Activated CD4-positive, alpha-beta T cell treated with anti-CD3 and anti-CD28 coated beads, Interleukin-2, amount 10 ng/mL, durations not matched to agents 24 days and 14 days (primary cell): Measurements from ENCODE around the gene HECTD1. TPM values are rescaled to one million over a fixed set of nuclear protein-coding genes. Genes with fewer than 3 reads are reported as not detected.

Experiments
- DNase-seq: peaks from one replicate; pipeline ENCODE4 v3.0.0; 2022
- H3K27ac Mint-ChIP-seq: one replicate; pipeline ENCODE4 v1.8.0; 2022; ENCODE audit warnings: mild to moderate bottlenecking, mixed read lengths
- H3K27me3 Mint-ChIP-seq: one replicate; pipeline ENCODE4 v1.8.0; 2022; ENCODE audit warnings: mixed read lengths
- H3K36me3 Mint-ChIP-seq: one replicate; pipeline ENCODE4 v1.8.0; 2022; ENCODE audit warnings: low read depth, mild to moderate bottlenecking, mixed read lengths
- H3K4me1 Mint-ChIP-seq: one replicate; pipeline ENCODE4 v1.8.0; 2021; ENCODE audit warnings: mixed read lengths
- H3K4me3 Mint-ChIP-seq: one replicate; pipeline ENCODE4 v1.8.0; 2022; ENCODE audit warnings: mild to moderate bottlenecking, moderate library complexity, mixed read lengths
- H3K9me3 Mint-ChIP-seq: one replicate; pipeline ENCODE4 v1.8.0; 2021; ENCODE audit warnings: mixed read lengths
- intact Hi-C: fragments of 100-400 bp; cut with micrococcal nuclease; formaldehyde crosslinking; loops from one replicate; pipeline ENCODE4 v1.15.1; 2023
- total RNA-seq: library from RNA; stranded (reverse); gene quantifications from 2 replicates; pipeline ENCODE4 v1.2.3, GENCODE V29; 2022

Gene HECTD1
- total RNA-seq, 1 donor from 2014 or later, result 116 TPM

DNA sequence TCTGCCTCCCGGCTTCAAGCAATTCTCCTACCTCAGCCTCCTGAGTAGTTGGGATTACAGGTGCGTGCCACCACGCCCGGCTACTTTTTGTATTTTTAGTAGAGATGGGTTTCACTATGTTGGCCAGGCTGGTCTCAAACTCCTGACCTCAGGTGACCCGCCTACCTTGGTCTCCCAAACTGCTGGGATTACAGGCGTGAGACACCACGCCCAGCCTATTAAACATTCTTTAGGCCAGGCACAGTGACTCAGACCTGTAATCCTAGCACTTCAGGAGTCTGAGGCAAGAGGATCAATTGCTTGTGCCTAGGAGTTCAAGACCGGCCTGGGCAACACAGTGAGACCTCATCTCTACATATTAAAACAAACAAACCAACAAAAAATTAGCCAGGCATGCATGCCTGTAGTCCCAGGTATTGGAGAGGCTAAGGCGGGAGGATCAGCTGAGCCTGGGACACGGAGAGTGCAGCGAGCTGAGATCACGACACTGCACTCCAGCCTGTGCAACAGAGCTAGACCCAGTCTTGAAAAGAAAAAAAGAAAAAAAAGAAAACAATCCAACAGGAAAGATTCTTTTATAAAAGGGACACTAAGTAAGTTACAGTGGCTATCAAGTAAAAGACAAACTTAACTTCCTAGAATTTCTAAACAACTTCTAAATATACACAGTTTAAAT lies 70.2 kb downstream of the HECTD1 start:
- intact Hi-C loops, result no loop called here
- Mint-ChIP-seq H3K27ac (no peak overlapping the region), H3K9me3 (no peaks in the 10 kb centered on the region), H3K4me1 (no peaks in the 10 kb centered on the region), H3K36me3 (peaks cover 43% of the 10 kb centered on the region), H3K4me3 (no peak overlapping the region), H3K27me3 (no peaks in the 10 kb centered on the region)
- no peak for DNase-seq

DNA sequence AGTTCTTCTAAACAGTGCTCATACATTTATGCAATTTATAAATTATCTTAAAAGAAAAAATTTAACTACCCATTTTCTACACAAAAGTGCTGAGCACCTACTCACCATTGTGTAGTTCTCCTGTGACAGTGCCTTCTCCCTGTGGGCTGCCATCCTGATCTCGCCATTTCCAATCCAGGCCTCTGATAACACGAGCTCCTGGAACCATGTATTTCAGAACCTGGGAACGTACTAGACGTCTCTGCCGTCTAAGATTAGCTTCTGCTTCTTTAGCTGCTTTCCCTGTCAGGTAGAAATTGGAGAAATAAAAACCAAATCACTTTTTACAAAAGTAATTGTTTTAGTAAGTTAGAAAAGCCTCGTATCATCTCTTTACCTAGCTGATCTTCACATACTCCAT lies 74.5 kb downstream of the HECTD1 start:
- H3K27ac Mint-ChIP-seq, result no peak overlapping the region
- peaks cover 13% of the 10 kb centered on the region for H3K4me1 Mint-ChIP-seq
- intact Hi-C loops, result no loop called here
- DNase-seq, result no peak
- H3K36me3 Mint-ChIP-seq, result peaks cover 46% of the 10 kb centered on the region
- no peak overlapping the region for H3K4me3 Mint-ChIP-seq
- no peaks in the 10 kb centered on the region for H3K9me3 Mint-ChIP-seq
- no peaks in the 10 kb centered on the region for H3K27me3 Mint-ChIP-seq

DNA sequence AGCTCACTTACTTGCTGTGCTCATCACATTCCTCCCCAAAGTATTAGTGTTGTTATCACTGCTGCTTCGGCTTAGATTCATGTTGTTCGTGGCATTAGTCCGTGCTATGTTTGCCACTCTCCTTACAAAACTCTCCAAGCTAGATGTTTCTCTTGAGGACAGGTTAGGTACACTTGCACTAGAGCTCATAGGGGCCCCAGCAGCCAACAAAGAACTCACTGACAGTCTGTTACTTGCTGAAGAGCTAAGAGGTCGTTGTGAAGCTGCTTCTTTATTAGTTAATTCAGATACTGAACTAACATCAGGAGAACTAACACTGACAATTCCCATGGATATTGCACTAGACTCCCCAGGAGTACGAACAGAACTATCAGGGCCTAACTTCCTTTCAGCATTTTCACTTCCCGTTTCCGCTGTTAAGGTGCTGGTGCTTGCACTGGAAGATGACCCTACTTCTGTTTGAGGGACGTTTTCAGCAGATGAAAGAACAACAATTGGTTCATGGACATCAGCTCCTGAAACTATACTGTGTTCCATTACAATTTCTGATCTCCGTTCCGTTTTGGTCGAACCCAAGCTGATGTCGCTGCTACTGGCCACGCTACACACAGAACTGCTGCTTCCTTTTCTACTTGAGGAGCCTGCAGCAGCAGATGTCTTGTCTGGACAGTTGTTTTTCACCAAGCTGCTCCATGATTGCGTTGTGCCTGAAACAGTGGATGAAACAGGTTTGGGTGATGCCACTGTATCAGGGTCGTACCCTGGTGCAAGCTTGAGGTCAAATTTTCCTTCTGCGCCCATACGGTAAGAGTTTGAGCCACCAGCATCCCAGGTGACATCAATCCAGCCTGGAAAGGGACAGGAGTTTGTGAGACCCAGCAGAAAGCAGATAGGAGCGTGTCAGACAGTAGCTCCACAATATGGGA lies 78.7 kb downstream of the HECTD1 start:
- Mint-ChIP-seq H3K27me3 (no peaks in the 10 kb centered on the region), H3K4me3 (no peak overlapping the region), H3K27ac (peak overlapping the region; percentile 52), H3K9me3 (no peaks in the 10 kb centered on the region), H3K36me3 (peaks cover 49% of the 10 kb centered on the region), H3K4me1 (peaks cover 31% of the 10 kb centered on the region)
- intact Hi-C loops, result loop anchor here (5.0 to 10.0 kb wide), 3 partner anchors 226 to 507 kb away; partner anchors contain the start of gene SCFD1
- DNase-seq, result no peak

DNA sequence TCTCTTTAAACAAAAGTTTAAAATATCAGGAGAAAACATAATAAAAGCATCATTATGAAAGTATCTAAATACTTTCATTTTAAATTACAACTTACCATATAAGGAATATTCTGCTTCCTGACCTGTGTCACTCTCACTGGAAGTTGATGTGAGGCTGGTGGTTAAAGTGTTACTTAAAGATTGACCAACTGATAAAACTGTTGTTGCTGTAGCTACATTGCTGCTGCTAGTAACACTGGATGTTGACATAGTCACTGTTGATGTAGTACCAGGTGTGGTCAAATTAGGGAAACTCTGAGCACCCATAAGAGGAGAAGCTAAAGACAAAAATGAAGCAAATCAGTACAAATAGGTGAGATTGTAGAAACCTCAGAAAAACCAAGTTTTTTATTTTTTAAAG lies 79.9 kb downstream of the HECTD1 start:
- H3K4me1 Mint-ChIP-seq, result peaks cover 31% of the 10 kb centered on the region
- intact Hi-C loops, result loop anchor here (5.0 to 10.0 kb wide), 3 partner anchors 227 to 505 kb away; partner anchors contain the start of gene SCFD1
- H3K27ac Mint-ChIP-seq, result peak overlapping the region; percentile 59
- H3K27me3 Mint-ChIP-seq, result no peaks in the 10 kb centered on the region
- peak overlapping the region; percentile 14 for H3K4me3 Mint-ChIP-seq
- H3K9me3 Mint-ChIP-seq, result no peaks in the 10 kb centered on the region
- DNase-seq, result peak; percentile 88
- peaks cover 51% of the 10 kb centered on the region for H3K36me3 Mint-ChIP-seq

DNA sequence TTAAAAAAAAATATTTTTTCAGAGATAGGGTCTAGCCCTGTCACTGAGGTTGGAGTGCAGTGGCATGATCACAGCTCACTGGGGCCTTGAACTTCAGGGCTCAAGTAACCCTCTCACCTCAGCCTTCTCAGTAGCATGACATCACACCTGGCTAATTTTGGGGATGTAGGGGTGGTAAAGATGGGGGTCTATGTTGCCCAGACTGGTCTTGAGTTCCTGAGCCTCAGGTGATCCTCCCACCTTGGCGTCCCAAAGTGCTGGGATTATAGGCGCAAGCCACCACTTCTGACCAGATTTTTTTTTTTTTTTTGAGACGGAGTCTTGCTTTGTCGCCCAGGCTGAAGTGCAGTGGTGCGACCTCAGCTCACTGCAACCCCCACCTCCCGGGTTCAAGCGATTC lies 80.9 kb downstream of the HECTD1 start:
- Mint-ChIP-seq H3K36me3 (peaks cover 59% of the 10 kb centered on the region), H3K27ac (no peak overlapping the region), H3K4me3 (no peak overlapping the region), H3K27me3 (no peaks in the 10 kb centered on the region), H3K9me3 (no peaks in the 10 kb centered on the region), H3K4me1 (peaks cover 31% of the 10 kb centered on the region)
- no peak for DNase-seq
- intact Hi-C loops, result loop anchor here (5.0 to 10.0 kb wide), 3 partner anchors 228 to 504 kb away; partner anchors contain the start of gene SCFD1

DNA sequence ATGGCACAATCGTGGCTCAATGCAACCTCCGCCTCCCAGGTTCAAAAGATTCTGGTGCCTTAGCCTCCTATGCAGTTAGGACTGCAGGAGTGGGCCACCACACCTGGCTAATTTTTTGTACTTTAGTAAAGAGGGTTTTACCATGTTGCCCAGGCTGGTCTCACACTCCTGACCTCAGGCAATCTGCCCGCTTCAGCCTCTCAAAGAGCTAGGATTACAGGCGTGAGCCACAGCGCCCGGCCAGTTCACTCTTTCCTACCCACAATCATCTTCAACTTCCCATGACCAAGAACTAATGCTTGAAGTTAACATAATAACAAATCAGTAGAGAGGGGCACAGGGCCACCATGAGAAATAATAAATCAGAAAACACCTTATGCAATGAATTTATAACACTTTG lies 82.4 kb downstream of the HECTD1 start:
- DNase-seq, result no peak
- intact Hi-C loops, result loop anchor here (5.0 to 10.0 kb wide), 3 partner anchors 230 to 503 kb away; partner anchors contain the start of gene SCFD1
- no peaks in the 10 kb centered on the region for H3K9me3 Mint-ChIP-seq
- peaks cover 53% of the 10 kb centered on the region for H3K36me3 Mint-ChIP-seq
- no peaks in the 10 kb centered on the region for H3K27me3 Mint-ChIP-seq
- H3K4me3 Mint-ChIP-seq, result no peak overlapping the region
- peaks cover 29% of the 10 kb centered on the region for H3K4me1 Mint-ChIP-seq
- no peak overlapping the region for H3K27ac Mint-ChIP-seq

DNA sequence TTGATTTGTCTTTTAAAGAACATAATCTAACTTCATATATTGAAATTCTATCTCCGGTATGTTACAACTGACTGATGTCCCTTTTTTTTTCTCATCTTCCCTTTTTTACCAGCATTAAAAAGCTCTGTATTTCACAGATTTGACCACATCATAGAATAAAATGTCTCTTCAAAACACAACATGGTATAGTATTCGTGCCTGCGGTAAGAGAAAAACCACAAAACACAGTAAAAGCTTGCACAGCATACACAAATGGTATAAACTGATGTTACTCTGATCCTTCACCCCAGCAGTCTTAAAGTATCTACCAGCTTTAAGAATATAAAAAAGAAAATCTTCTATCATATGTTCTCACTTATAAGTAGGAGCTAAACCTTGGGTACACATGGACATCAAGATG lies 83.4 kb downstream of the HECTD1 start:
- Mint-ChIP-seq H3K36me3 (peaks cover 56% of the 10 kb centered on the region), H3K27ac (peak overlapping the region; percentile 73), H3K4me3 (peak overlapping the region; percentile 46), H3K4me1 (peaks cover 28% of the 10 kb centered on the region), H3K27me3 (no peaks in the 10 kb centered on the region), H3K9me3 (no peaks in the 10 kb centered on the region)
- intact Hi-C loops, result loop anchor here (1.0 to 10.0 kb wide), 2 partner anchors 84 to 231 kb away; no protein-coding TSS in a partner anchor
- DNase-seq, result peak; percentile 83

DNA sequence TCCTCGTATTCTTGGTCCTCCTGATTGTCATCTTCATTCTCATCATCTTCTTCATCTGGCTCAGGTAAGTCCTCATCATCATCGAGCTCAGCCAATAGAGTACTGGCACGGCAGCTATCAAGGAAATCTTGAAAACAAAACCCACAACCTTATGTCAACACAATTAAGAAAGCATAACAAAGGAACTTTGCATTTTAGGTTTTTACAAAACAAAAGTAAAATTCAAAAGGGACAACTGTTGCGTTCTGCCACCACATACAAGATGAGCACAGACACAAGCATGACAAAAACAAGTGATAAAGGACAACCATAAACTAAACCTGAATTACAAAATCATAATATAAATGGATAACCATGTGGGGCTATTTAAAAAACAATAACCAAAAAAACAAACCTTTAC lies 84.7 kb downstream of the HECTD1 start:
- H3K36me3 Mint-ChIP-seq, result peaks cover 54% of the 10 kb centered on the region
- H3K27ac Mint-ChIP-seq, result no peak overlapping the region
- H3K4me3 Mint-ChIP-seq, result no peak overlapping the region
- no peak for DNase-seq
- intact Hi-C loops, result loop anchor here (10.0 kb wide), 1 partner anchor 232 kb away; no protein-coding TSS in a partner anchor
- H3K4me1 Mint-ChIP-seq, result peaks cover 18% of the 10 kb centered on the region
- H3K27me3 Mint-ChIP-seq, result no peaks in the 10 kb centered on the region
- no peaks in the 10 kb centered on the region for H3K9me3 Mint-ChIP-seq

DNA sequence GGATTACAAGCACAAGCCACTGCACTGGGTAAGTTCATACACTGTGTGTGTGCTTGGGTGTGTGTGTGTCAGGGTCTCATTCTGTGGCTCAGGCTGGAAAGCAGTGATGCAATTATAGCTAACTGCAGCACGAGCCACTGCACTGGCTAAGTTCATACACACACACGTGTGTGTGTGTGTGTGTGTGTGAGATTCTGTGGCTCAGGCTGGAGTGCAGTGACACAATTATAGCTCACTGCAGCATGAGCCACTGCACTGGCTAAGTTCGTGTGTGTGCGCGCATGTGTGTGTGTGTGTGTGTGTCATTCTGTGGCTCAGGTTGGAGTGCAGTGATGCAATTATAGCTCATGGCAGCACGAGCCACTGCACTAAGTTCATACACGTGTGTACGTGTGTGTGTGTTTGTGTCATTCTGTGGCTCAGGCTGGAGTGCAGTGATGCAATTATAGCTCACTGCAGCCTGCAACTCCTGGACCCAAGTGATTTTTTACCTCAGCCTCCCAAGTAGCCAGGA lies 85.4 kb downstream of the HECTD1 start:
- Mint-ChIP-seq H3K4me1 (peaks cover 11% of the 10 kb centered on the region), H3K27me3 (no peaks in the 10 kb centered on the region), H3K9me3 (no peaks in the 10 kb centered on the region), H3K4me3 (no peak overlapping the region), H3K27ac (no peak overlapping the region), H3K36me3 (peaks cover 51% of the 10 kb centered on the region)
- no peak for DNase-seq
- intact Hi-C loops, result loop anchor here (10.0 kb wide), 1 partner anchor 233 kb away; no protein-coding TSS in a partner anchor

DNA sequence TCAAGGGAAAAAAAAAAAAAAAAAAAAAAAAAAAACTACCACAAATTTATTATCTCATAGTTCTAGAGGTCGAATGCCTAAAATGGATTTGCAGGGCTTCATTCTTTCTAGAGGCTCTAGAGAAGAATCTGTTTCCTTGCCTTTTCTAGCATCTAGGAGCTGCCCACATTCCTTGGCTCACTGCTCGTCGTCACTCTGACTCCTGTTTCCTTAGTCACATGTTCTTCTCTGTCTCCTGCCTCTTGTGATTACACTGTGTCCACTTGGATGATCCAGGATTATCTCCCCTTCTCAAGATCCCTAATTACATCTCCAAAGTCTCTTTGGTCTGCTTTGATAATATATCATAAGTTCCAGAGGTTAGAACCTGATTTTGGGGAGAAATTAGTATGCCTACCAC lies 88.7 kb downstream of the HECTD1 start:
- DNase-seq, result no peak
- Mint-ChIP-seq H3K27ac (no peak overlapping the region), H3K27me3 (no peaks in the 10 kb centered on the region), H3K36me3 (peaks cover 56% of the 10 kb centered on the region), H3K9me3 (no peaks in the 10 kb centered on the region), H3K4me1 (peaks cover 1% of the 10 kb centered on the region), H3K4me3 (no peak overlapping the region)
- intact Hi-C loops, result no loop called here

DNA sequence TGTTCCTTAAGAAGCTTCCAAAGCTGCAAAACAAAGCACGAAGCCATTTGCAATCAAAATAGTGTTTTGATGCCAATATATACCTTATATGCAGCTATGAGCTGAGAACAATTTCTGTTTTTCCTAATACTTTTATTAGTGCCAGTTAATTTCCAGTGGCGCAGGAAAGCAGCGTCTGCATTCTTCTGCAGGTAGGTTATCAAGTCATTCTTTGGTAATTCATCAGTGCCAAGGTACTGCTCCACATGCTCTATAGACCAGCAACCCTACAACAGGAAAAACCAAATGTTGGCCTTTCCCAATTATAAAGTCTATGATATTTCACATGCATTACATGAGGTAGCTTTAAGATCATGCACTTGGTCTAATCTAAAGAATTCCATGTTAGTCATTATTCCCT lies 93.8 kb downstream of the HECTD1 start:
- Mint-ChIP-seq H3K36me3 (peaks cover 57% of the 10 kb centered on the region), H3K27ac (no peak overlapping the region), H3K27me3 (no peaks in the 10 kb centered on the region), H3K4me1 (peaks cover 2% of the 10 kb centered on the region), H3K4me3 (no peak overlapping the region), H3K9me3 (no peaks in the 10 kb centered on the region)
- DNase-seq, result no peak
- intact Hi-C loops, result no loop called here

DNA sequence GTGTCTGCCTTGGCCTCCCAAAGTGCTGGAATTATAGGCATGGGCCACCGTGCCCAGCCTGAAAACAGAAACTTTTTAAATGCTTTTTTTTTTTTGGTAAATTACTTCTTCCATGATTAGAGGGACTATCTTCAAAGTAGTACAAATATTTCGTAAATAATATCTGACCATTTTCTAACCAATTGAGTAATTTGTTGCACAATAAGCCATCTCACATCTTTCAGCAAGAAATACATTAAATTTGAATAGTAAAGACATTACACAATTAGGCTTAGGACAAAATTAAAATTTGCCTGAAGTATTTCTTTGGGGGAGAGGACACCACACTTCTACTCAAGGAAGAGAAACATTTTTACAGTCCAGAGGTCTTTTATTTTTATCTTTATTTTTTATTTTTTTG lies 96.7 kb downstream of the HECTD1 start:
- Mint-ChIP-seq H3K4me1 (peaks cover 5% of the 10 kb centered on the region), H3K9me3 (no peaks in the 10 kb centered on the region), H3K27ac (no peak overlapping the region), H3K27me3 (no peaks in the 10 kb centered on the region), H3K36me3 (peaks cover 50% of the 10 kb centered on the region), H3K4me3 (no peak overlapping the region)
- intact Hi-C loops, result no loop called here
- no peak for DNase-seq

DNA sequence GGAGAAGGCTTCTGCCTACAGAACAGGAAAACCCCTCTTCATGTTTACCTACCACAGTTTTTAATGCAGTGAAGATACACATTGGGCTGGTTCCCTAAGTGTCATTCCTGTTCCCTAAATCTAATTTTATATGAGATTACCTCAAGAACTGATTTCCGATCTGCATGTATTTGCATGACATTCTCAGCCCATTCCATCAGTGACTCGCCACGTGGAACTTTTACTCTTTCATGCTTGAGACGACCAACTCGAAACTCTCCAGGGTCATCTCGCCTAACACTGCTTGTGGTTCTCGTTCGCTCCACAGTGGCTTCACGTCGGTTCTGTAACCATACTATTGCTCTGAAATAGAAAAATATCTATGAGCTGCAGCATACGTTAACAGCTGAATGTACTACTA lies 98.3 kb downstream of the HECTD1 start:
- peaks cover 5% of the 10 kb centered on the region for H3K4me1 Mint-ChIP-seq
- no peak overlapping the region for H3K4me3 Mint-ChIP-seq
- DNase-seq, result no peak
- no peak overlapping the region for H3K27ac Mint-ChIP-seq
- no peaks in the 10 kb centered on the region for H3K27me3 Mint-ChIP-seq
- intact Hi-C loops, result no loop called here
- H3K36me3 Mint-ChIP-seq, result peaks cover 56% of the 10 kb centered on the region
- no peaks in the 10 kb centered on the region for H3K9me3 Mint-ChIP-seq

DNA sequence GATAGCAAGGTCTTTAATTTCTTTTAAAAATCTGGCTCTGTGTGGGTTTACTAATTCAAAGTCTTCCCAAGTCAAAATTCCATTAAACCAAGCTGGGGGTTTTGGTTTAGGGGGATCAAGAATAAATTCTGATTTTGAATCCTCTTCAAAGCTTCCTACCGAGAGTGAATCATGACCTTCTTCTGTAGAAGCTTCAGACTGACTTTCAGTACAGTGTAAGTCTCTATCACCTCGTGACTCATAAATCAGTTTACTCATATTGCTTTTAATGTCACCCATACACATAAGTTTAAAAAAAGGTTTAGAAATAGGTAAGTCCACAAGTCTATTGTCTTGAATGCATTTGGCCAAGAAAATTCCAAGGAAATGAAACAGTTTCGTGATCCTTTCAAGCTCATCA lies 100.8 kb downstream of the HECTD1 start:
- H3K9me3 Mint-ChIP-seq, result no peaks in the 10 kb centered on the region
- H3K27me3 Mint-ChIP-seq, result no peaks in the 10 kb centered on the region
- H3K4me1 Mint-ChIP-seq, result peaks cover 5% of the 10 kb centered on the region
- H3K27ac Mint-ChIP-seq, result no peak overlapping the region
- DNase-seq, result no peak
- intact Hi-C loops, result no loop called here
- no peak overlapping the region for H3K4me3 Mint-ChIP-seq
- H3K36me3 Mint-ChIP-seq, result peaks cover 59% of the 10 kb centered on the region
